RWPE2 (cell line): ENCODE data around the gene PGAM4.

Experiments
- ATAC-seq: fragments of 200-7000 bp; cut with Tn5 transposase; 3 replicates; pipeline ENCODE4 v1.9.1; 2021; ENCODE audit warnings: low read depth
- DNase-seq: peaks from one replicate; pipeline ENCODE4 v3.0.0-alpha.2; 2020; ENCODE audit warnings: low spot score
- H3K27ac ChIP-seq: fragments of 450-650 bp; 2 replicates; pipeline ENCODE4 v1.5.1; 2017; ENCODE audit warnings: mild to moderate bottlenecking; ENCODE audit not compliant: poor library complexity, severe bottlenecking
- H3K27me3 ChIP-seq: fragments of 250-450 bp; sonication (Bioruptor Pico); 2 replicates; pipeline ENCODE4 v1.5.1; 2021; ENCODE audit warnings: mild to moderate bottlenecking, moderate library complexity; ENCODE audit not compliant: insufficient read depth, poor library complexity, severe bottlenecking
- H3K36me3 ChIP-seq: fragments of 250-450 bp; sonication (Bioruptor Pico); 2 replicates; pipeline ENCODE4 v1.5.1; 2020; ENCODE audit warnings: low read depth, mild to moderate bottlenecking, moderate library complexity
- H3K4me1 ChIP-seq: fragments of 250-450 bp; sonication (Bioruptor Pico); 2 replicates; pipeline ENCODE4 v1.5.1; 2021; ENCODE audit warnings: mild to moderate bottlenecking, moderate library complexity; ENCODE audit not compliant: insufficient read depth, poor library complexity, severe bottlenecking
- H3K4me3 ChIP-seq: fragments of 250-450 bp; sonication (Bioruptor Pico); 2 replicates; pipeline ENCODE4 v1.5.1; 2021; ENCODE audit warnings: mild to moderate bottlenecking, moderate library complexity; ENCODE audit not compliant: severe bottlenecking
- H3K9me3 ChIP-seq: fragments of 250-450 bp; sonication (Bioruptor Pico); 2 replicates; pipeline ENCODE4 v1.5.1; 2021; ENCODE audit warnings: mild to moderate bottlenecking, moderate library complexity; ENCODE audit not compliant: severe bottlenecking
- CTCF ChIP-seq: fragments of 450-650 bp; IDR thresholded peaks from one replicate; pipeline ENCODE4 v1.5.1; 2017; ENCODE audit warnings: mild to moderate bottlenecking, moderate library complexity; ENCODE audit not compliant: poor library complexity, severe bottlenecking

PGAM4 gene

GRCh38 chrX:77960567-77960966, 8.9 kb downstream of the PGAM4 start:
- DNase-seq = no peak

DNA sequence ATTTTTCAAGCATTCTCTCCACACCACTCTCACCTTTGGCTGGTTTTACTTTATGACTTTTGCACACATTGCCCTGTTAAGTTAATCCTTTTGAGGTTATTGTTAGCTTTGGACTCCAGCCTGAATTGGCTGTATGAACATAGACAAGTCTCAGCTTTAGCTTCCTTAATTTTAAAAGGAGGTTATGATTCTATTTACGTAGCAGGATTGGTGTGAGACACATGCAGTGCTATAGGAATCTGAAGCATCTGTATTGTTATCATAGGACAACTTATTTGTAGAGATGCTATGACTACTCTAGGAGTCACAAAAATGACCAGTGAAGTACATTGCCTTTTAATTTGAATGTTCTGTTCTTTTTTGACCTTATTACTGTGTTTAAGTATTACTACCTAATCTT, 15.7 kb downstream of the PGAM4 start:
- no peak for TF ChIP-seq CTCF
- DNase-seq (no peak), ATAC-seq (peak; percentile 25; the same call in 1 of the 3 replicates)
- Histone ChIP-seq H3K4me1 (no peaks in the 10 kb centered on the region), H3K4me3 (no peak overlapping the region), H3K27ac (no peak overlapping the region), H3K36me3 (no peaks in the 10 kb centered on the region), H3K9me3 (no peaks in the 10 kb centered on the region), H3K27me3 (no peaks in the 10 kb centered on the region)

More at GRCh38 chrX:77960567-77960966, 8.9 kb downstream of the PGAM4 start:
- ATAC-seq = no peak
- Histone ChIP-seq H3K4me1 (no peaks in the 10 kb centered on the region), H3K9me3 (no peaks in the 10 kb centered on the region), H3K4me3 (no peak overlapping the region), H3K27me3 (no peaks in the 10 kb centered on the region), H3K36me3 (no peaks in the 10 kb centered on the region), H3K27ac (no peak overlapping the region)
- no peak for TF ChIP-seq CTCF

- H3K27ac ChIP-seq = no peak overlapping the region
- no peak for TF ChIP-seq CTCF
- H3K4me1 ChIP-seq = no peaks in the 10 kb centered on the region
- H3K4me3 ChIP-seq = no peak overlapping the region
- DNase-seq = no peak
- H3K9me3 ChIP-seq = no peaks in the 10 kb centered on the region
- no peak for ATAC-seq
- H3K36me3 ChIP-seq = no peaks in the 10 kb centered on the region
- H3K27me3 ChIP-seq = no peaks in the 10 kb centered on the region
These were observed 16.1 kb downstream of the PGAM4 start for GRCh38 chrX:77953302-77953701.

DNA sequence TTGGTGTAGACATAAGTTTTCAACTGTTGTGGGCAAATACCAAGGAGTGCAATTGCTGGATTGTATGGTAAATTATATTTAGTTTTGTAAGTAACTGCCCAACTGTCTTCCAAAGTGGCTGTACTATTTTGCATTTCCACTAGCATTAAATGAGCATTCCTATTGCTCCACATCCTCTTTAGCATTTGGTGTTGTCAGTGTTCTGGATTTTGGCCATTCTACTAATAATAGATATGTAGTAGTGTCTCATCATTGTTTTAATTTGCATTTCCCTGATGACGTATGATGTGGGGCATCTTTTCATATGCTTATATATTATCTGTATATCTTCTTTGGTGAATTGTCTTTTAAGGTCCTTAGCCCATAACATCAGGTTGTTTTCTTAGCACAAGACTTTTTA, 17.3 kb downstream of the PGAM4 start:
- TF ChIP-seq CTCF = no peak
- Histone ChIP-seq H3K4me3 (no peak overlapping the region), H3K4me1 (no peaks in the 10 kb centered on the region), H3K9me3 (no peaks in the 10 kb centered on the region), H3K27ac (no peak overlapping the region), H3K36me3 (no peaks in the 10 kb centered on the region), H3K27me3 (no peaks in the 10 kb centered on the region)
- no peak for ATAC-seq
- no peak for DNase-seq

GRCh38 chrX:77949840-77950239, 19.6 kb downstream of the PGAM4 start:
- H3K4me3 ChIP-seq = no peak overlapping the region
- no peak overlapping the region for H3K27ac ChIP-seq
- no peak for TF ChIP-seq CTCF
- H3K36me3 ChIP-seq = no peaks in the 10 kb centered on the region
- H3K27me3 ChIP-seq = no peaks in the 10 kb centered on the region
- ATAC-seq = no peak
- no peaks in the 10 kb centered on the region for H3K4me1 ChIP-seq
- H3K9me3 ChIP-seq = no peaks in the 10 kb centered on the region
- no peak for DNase-seq
